ENCODE measurements around the gene PYROXD2.

DNA sequence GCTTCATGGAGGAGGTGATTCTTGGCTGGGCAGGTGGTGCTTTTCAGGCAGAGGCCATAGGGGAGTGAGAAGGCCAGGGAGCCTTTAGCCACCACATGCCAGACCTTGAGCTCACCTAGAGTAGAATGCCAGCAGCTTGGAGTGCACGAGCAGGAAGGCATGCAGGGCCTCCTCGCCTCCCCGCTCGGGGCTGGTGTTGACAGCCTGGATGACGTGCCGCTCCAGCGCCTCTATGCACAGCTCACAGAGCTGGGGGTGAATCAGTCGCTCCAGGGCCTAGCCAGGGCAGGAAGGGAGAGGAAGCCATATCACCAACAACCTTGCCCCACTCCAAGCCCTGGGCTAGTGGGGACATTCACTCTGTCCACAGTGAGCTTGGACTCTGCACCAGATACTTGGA, 16.0 kb upstream of the PYROXD2 start:
- TF ChIP-seq, protein P1, sequence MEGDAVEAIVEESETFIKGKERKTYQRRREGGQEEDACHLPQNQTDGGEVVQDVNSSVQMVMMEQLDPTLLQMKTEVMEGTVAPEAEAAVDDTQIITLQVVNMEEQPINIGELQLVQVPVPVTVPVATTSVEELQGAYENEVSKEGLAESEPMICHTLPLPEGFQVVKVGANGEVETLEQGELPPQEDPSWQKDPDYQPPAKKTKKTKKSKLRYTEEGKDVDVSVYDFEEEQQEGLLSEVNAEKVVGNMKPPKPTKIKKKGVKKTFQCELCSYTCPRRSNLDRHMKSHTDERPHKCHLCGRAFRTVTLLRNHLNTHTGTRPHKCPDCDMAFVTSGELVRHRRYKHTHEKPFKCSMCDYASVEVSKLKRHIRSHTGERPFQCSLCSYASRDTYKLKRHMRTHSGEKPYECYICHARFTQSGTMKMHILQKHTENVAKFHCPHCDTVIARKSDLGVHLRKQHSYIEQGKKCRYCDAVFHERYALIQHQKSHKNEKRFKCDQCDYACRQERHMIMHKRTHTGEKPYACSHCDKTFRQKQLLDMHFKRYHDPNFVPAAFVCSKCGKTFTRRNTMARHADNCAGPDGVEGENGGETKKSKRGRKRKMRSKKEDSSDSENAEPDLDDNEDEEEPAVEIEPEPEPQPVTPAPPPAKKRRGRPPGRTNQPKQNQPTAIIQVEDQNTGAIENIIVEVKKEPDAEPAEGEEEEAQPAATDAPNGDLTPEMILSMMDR (IDR thresholded peaks at IDR 0.05), result no peak
- TF ChIP-seq POLR2A (IDR thresholded peaks at IDR 0.05), result no peak

All from lower leg skin (tissue), 3 donors.